Liver (tissue), 9 donors: ENCODE results near the gene BABAM1. TPM values are rescaled to one million over a fixed set of nuclear protein-coding genes. Genes with fewer than 3 reads are reported as not detected.

ENCODE experiments used
- DNase-seq: peaks from one replicate; pipeline ENCODE4 v3.0.0-alpha.2; 2017; ENCODE audit warnings: low spot score
- H3K27ac ChIP-seq, 2 donors: one replicate each; pipeline ENCODE4 v1.7.0; 2013; ENCODE audit warnings: inconsistent platforms in 2 of 2, low read length in 2 of 2, control low read depth in 1 of 2, low read depth in 1 of 2, mild to moderate bottlenecking in 1 of 2
- H3K27me3 ChIP-seq, 4 donors: one replicate each; pipeline versions ENCODE4 v1.6.1 to v1.7.0; 2013; ENCODE audit warnings: low read length in 3 of 4, inconsistent platforms in 1 of 4, mild to moderate bottlenecking in 1 of 4, moderate library complexity in 1 of 4; ENCODE audit not compliant: control insufficient read depth in 4 of 4, insufficient read depth in 4 of 4
- H3K36me3 ChIP-seq, 4 donors: one replicate each; pipeline versions ENCODE4 v1.6.1 to v1.7.0; 2013; ENCODE audit warnings: low read length in 3 of 4, mild to moderate bottlenecking in 3 of 4, low read depth in 1 of 4, moderate library complexity in 1 of 4; ENCODE audit not compliant: control insufficient read depth in 4 of 4, insufficient read depth in 3 of 4
- H3K4me1 ChIP-seq, 4 donors: one replicate each; pipeline versions ENCODE4 v1.6.1 to v1.7.0; 2013; ENCODE audit warnings: low read length in 3 of 4, mild to moderate bottlenecking in 3 of 4, moderate library complexity in 1 of 4; ENCODE audit not compliant: control insufficient read depth in 4 of 4, insufficient read depth in 4 of 4
- H3K4me3 ChIP-seq, 3 donors: one replicate each; pipeline versions ENCODE4 v1.6.1 to v1.7.0; 2013; ENCODE audit warnings: low read length in 3 of 3, control low read depth in 1 of 3, low read depth in 1 of 3, mild to moderate bottlenecking in 1 of 3
- H3K9ac ChIP-seq, 2 donors: one replicate each; pipeline ENCODE4 v1.7.0; 2013; ENCODE audit warnings: low read length in 2 of 2, mild to moderate bottlenecking in 2 of 2, moderate library complexity in 2 of 2, control low read depth in 1 of 2, low read depth in 1 of 2
- H3K9me3 ChIP-seq, 4 donors: one replicate each; pipeline versions ENCODE4 v1.6.1 to v1.7.0; 2013; ENCODE audit warnings: low read length in 3 of 4; ENCODE audit not compliant: control insufficient read depth in 4 of 4
- EGR1 ChIP-seq, 2 donors: IDR thresholded peaks; 2 replicates each; pipeline ENCODE4 v1.6.1; 2016 to 2018; ENCODE audit warnings: antibody characterized with exemption in 2 of 2, low read depth in 2 of 2
- FOXA1 ChIP-seq: IDR thresholded peaks from 2 replicates; pipeline ENCODE4 v1.6.1; 2016; ENCODE audit warnings: antibody characterized with exemption
- FOXA2 ChIP-seq: IDR thresholded peaks from 2 replicates; pipeline ENCODE4 v1.6.1; 2016; ENCODE audit warnings: antibody characterized with exemption
- GABPA ChIP-seq, 2 donors: IDR thresholded peaks in 1 of 2; conservative IDR thresholded peaks in 1 of 2; 2 replicates each; pipeline ENCODE4 v1.6.1; 2016; ENCODE audit warnings: antibody characterized with exemption in 2 of 2, mild to moderate bottlenecking in 1 of 2, moderate library complexity in 1 of 2
- HNF4A ChIP-seq, 2 donors: conservative IDR thresholded peaks; 2 replicates each; pipeline ENCODE4 v1.6.1; 2016; ENCODE audit warnings: antibody characterized with exemption in 2 of 2, mild to moderate bottlenecking in 2 of 2
- HNF4G ChIP-seq: IDR thresholded peaks from 2 replicates; pipeline ENCODE4 v1.6.1; 2016; ENCODE audit warnings: antibody characterized with exemption
- JUND ChIP-seq, 2 donors: IDR thresholded peaks; 2 replicates each; pipeline ENCODE4 v1.6.1; 2016; ENCODE audit warnings: antibody characterized with exemption in 2 of 2
- RAD21 ChIP-seq, 2 donors: IDR thresholded peaks; 2 replicates each; pipeline ENCODE4 v1.6.1; 2016; ENCODE audit warnings: antibody characterized with exemption in 2 of 2, mild to moderate bottlenecking in 2 of 2
- RXRA ChIP-seq, 2 donors: IDR thresholded peaks; 2 replicates each; pipeline ENCODE4 v1.6.1; 2017 to 2018; ENCODE audit warnings: antibody characterized with exemption in 2 of 2, mild to moderate bottlenecking in 1 of 2
- SP1 ChIP-seq: IDR thresholded peaks from 2 replicates; pipeline ENCODE4 v1.6.1; 2018; ENCODE audit warnings: antibody characterized with exemption, mild to moderate bottlenecking
- TAF1 ChIP-seq: conservative IDR thresholded peaks from 2 replicates; pipeline ENCODE4 v1.6.1; 2016; ENCODE audit warnings: antibody characterized with exemption, mild to moderate bottlenecking
- YY1 ChIP-seq: IDR thresholded peaks from 2 replicates; pipeline ENCODE4 v1.6.1; 2016; ENCODE audit warnings: antibody characterized with exemption, mild to moderate bottlenecking
- WGBS: extraction: QIAGEN DNeasy Blood & Tissue Kit; methylation state at CpG from one replicate; pipeline ENCODE4 v1.1.7; 2013; 5-methylcytosine and 5-hydroxymethylcytosine counted together
- polyA plus RNA-seq, 2 donors: library from polyadenylated mRNA; stranded (reverse) in 1 of 2; unstranded in 1 of 2; fragments of 200-250 nt in 1 of 2; fragments of >200 nt in 1 of 2; fragmentation: Nextera tagmentation in 1 of 2; extraction: Ambion mirVana in 1 of 2; gene quantifications; one replicate each; pipeline versions ENCODE4 v1.2.1 to v1.2.3, GENCODE V29; 2013 to 2015
- total RNA-seq, 2 donors: library from RNA; depleted of rRNA; stranded (reverse); fragments of >200 nt; gene quantifications; one replicate each; pipeline ENCODE4 v1.2.3, GENCODE V29; 2014
- TF ChIP-seq, protein P1 (sequence below): IDR thresholded peaks from 2 replicates; pipeline ENCODE4 v1.6.1; 2016; ENCODE audit warnings: antibody characterized with exemption
- TF ChIP-seq, protein P2 (sequence below): IDR thresholded peaks from 2 replicates; pipeline ENCODE4 v1.6.1; 2016; ENCODE audit warnings: antibody characterized with exemption
- TF ChIP-seq, protein P3 (sequence below): IDR thresholded peaks from 2 replicates; pipeline ENCODE4 v1.6.1; 2016; ENCODE audit warnings: antibody characterized with exemption
- TF ChIP-seq, protein P4 (sequence below): IDR thresholded peaks from 2 replicates; pipeline ENCODE4 v1.6.1; 2016; ENCODE audit warnings: antibody characterized with exemption, mild to moderate bottlenecking
- TF ChIP-seq, protein P5 (sequence below): fragments of 150-350 bp; IDR thresholded peaks from 2 replicates; pipeline ENCODE4 v1.5.1; 2017; ENCODE audit warnings: improper control_type of control experiment, low read depth, low read length; ENCODE audit not compliant: missing input control
- donor health status: healthy.
- donor health status: healthy.
- donor health status: healthy.
- donor health status: healthy.
- donor health status: healthy.

The BABAM1 gene
- total and polyA plus RNA-seq, 4 donors, result 29.3 to 47.0 (median 33.5) TPM

DNA sequence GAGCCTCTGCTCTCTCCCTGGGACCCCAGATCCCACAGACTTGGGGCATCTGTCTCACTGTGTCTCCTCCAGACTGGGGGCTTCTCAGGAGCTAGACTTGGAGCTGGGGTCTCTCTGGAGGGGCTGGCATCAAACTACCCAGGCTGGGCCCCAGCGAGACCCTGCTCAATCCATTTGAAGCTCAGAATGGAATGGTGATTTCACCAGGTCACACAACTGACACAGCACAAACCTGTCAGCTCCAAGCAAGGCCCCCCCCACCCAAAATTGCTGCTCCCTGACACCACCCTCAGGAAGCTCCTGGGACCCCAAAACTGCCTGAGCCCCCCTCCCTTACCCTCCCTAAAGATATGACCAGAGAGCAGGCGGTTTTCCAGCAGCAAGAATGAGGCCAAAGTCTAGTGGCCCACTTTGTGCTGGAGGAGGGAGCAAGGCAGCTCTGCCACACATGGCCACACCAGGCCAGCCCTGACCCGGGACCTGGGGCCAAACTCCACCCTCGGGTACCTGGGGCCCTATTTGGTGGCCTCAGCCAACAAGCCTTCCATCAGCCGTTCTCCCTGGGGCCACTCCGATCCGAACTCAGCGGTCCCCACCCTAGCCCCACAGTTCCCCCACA lies 23.9 kb upstream of the BABAM1 start:
- peak; percentile 94 for TF ChIP-seq HNF4G
- peak; percentile 86 to 87 for TF ChIP-seq RXRA (IDR thresholded peaks at IDR 0.05)
- TF ChIP-seq HNF4A (conservative IDR thresholded peaks at IDR 0.05), result peak; percentile 96 to 97
- TF ChIP-seq RAD21 (IDR thresholded peaks at IDR 0.05), result peak in 1 of 2 donors; percentile 26
- TF ChIP-seq, protein P1, sequence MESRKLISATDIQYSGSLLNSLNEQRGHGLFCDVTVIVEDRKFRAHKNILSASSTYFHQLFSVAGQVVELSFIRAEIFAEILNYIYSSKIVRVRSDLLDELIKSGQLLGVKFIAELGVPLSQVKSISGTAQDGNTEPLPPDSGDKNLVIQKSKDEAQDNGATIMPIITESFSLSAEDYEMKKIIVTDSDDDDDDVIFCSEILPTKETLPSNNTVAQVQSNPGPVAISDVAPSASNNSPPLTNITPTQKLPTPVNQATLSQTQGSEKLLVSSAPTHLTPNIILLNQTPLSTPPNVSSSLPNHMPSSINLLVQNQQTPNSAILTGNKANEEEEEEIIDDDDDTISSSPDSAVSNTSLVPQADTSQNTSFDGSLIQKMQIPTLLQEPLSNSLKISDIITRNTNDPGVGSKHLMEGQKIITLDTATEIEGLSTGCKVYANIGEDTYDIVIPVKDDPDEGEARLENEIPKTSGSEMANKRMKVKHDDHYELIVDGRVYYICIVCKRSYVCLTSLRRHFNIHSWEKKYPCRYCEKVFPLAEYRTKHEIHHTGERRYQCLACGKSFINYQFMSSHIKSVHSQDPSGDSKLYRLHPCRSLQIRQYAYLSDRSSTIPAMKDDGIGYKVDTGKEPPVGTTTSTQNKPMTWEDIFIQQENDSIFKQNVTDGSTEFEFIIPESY, result peak; percentile 23
- peak; percentile 88 for TF ChIP-seq SP1
- TF ChIP-seq TAF1, result peak; percentile 24
- TF ChIP-seq EGR1 (IDR thresholded peaks at IDR 0.05; ENCODE audit: low read depth in 2 of 2), result no peak
- no peak for TF ChIP-seq FOXA1
- no peak for TF ChIP-seq FOXA2
- TF ChIP-seq, protein P2, sequence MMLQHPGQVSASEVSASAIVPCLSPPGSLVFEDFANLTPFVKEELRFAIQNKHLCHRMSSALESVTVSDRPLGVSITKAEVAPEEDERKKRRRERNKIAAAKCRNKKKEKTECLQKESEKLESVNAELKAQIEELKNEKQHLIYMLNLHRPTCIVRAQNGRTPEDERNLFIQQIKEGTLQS, result no peak
- TF ChIP-seq YY1, result peak; percentile 58
- TF ChIP-seq GABPA (IDR thresholded peaks at IDR 0.05 in 1 of 2, conservative IDR thresholded peaks at IDR 0.05 in 1 of 2), result no peak
- TF ChIP-seq, protein P3, sequence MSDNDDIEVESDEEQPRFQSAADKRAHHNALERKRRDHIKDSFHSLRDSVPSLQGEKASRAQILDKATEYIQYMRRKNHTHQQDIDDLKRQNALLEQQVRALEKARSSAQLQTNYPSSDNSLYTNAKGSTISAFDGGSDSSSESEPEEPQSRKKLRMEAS, result peak; percentile 43
- TF ChIP-seq, protein P4, sequence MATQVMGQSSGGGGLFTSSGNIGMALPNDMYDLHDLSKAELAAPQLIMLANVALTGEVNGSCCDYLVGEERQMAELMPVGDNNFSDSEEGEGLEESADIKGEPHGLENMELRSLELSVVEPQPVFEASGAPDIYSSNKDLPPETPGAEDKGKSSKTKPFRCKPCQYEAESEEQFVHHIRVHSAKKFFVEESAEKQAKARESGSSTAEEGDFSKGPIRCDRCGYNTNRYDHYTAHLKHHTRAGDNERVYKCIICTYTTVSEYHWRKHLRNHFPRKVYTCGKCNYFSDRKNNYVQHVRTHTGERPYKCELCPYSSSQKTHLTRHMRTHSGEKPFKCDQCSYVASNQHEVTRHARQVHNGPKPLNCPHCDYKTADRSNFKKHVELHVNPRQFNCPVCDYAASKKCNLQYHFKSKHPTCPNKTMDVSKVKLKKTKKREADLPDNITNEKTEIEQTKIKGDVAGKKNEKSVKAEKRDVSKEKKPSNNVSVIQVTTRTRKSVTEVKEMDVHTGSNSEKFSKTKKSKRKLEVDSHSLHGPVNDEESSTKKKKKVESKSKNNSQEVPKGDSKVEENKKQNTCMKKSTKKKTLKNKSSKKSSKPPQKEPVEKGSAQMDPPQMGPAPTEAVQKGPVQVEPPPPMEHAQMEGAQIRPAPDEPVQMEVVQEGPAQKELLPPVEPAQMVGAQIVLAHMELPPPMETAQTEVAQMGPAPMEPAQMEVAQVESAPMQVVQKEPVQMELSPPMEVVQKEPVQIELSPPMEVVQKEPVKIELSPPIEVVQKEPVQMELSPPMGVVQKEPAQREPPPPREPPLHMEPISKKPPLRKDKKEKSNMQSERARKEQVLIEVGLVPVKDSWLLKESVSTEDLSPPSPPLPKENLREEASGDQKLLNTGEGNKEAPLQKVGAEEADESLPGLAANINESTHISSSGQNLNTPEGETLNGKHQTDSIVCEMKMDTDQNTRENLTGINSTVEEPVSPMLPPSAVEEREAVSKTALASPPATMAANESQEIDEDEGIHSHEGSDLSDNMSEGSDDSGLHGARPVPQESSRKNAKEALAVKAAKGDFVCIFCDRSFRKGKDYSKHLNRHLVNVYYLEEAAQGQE, result peak; percentile 23
- TF ChIP-seq, protein P5, sequence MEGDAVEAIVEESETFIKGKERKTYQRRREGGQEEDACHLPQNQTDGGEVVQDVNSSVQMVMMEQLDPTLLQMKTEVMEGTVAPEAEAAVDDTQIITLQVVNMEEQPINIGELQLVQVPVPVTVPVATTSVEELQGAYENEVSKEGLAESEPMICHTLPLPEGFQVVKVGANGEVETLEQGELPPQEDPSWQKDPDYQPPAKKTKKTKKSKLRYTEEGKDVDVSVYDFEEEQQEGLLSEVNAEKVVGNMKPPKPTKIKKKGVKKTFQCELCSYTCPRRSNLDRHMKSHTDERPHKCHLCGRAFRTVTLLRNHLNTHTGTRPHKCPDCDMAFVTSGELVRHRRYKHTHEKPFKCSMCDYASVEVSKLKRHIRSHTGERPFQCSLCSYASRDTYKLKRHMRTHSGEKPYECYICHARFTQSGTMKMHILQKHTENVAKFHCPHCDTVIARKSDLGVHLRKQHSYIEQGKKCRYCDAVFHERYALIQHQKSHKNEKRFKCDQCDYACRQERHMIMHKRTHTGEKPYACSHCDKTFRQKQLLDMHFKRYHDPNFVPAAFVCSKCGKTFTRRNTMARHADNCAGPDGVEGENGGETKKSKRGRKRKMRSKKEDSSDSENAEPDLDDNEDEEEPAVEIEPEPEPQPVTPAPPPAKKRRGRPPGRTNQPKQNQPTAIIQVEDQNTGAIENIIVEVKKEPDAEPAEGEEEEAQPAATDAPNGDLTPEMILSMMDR, result no peak
- peak in 1 of 2 donors; percentile 32 for TF ChIP-seq JUND (IDR thresholded peaks at IDR 0.05)
- peaks cover under 1 to 2% (median under 1%) of the 10 kb centered on the region in 4 donors for H3K36me3 ChIP-seq
- H3K4me1 ChIP-seq, result peaks cover 19 to 70% (median 65%) of the 10 kb centered on the region in 4 donors
- DNase-seq, result no peak
- H3K9me3 ChIP-seq, result no peaks in the 10 kb centered on the region
- peak overlapping the region; percentile 75 to 89 (median 88) for H3K4me3 ChIP-seq
- H3K27ac ChIP-seq, result peak overlapping the region; percentile 81
- H3K27me3 ChIP-seq, result no peaks in the 10 kb centered on the region
- H3K9ac ChIP-seq, result peak overlapping the region; percentile 64 to 69
- 21% methylated on average over 8 of the region's 8 CpGs for WGBS
